Heart left ventricle (tissue), 16 donors: ENCODE data around the gene HRH2. TPM values are rescaled to one million over a fixed set of nuclear protein-coding genes. Genes with fewer than 3 reads are reported as not detected.

Source experiments
- ATAC-seq, 4 donors: fragments of 200-7000 bp; cut with Tn5 transposase; one replicate each; pipeline ENCODE4 v1.9.1; 2020 to 2022; ENCODE audit warnings: moderate library complexity in 4 of 4, mild to moderate bottlenecking in 3 of 4, moderate number of reproducible peaks in 1 of 4
- DNase-seq, 5 donors: peaks; one replicate each; pipeline ENCODE4 v3.0.0-alpha.2; 2020
- H3K27ac ChIP-seq, 12 donors: fragments of 200-600 bp; sonication (generic) in 4 of 12; one replicate each; pipeline versions ENCODE4 v1.5.0 to v1.8.0; 2016 to 2022; ENCODE audit warnings: mild to moderate bottlenecking in 2 of 12
- H3K27me3 ChIP-seq, 9 donors: fragments of 200-600 bp; sonication (generic) in 2 of 9; one replicate each; pipeline versions ENCODE4 v1.5.1 to v1.8.0; 2016 to 2022; ENCODE audit warnings: mild to moderate bottlenecking in 3 of 9
- H3K36me3 ChIP-seq, 9 donors: fragments of 200-600 bp; sonication (generic) in 2 of 9; one replicate each; pipeline versions ENCODE4 v1.5.0 to v1.8.0; 2018 to 2022; ENCODE audit warnings: mild to moderate bottlenecking in 2 of 9
- H3K4me1 ChIP-seq, 12 donors: fragments of 200-600 bp; sonication (generic) in 4 of 12; one replicate each; pipeline versions ENCODE4 v1.5.0 to v1.8.0; 2016 to 2022; ENCODE audit warnings: mild to moderate bottlenecking in 3 of 12
- H3K4me3 ChIP-seq, 12 donors: fragments of 200-600 bp; sonication (generic) in 4 of 12; one replicate each; pipeline versions ENCODE4 v1.5.0 to v1.8.0; 2017 to 2022; ENCODE audit warnings: mild to moderate bottlenecking in 9 of 12, moderate library complexity in 4 of 12
- H3K9me3 ChIP-seq, 12 donors: fragments of 200-600 bp; sonication (generic) in 4 of 12; one replicate each; pipeline versions ENCODE4 v1.5.0 to v1.8.0; 2016 to 2022; ENCODE audit warnings: mild to moderate bottlenecking in 1 of 12
- POLR2A ChIP-seq, 2 donors: fragments of 450-650 bp; IDR thresholded peaks; one replicate each; pipeline ENCODE4 v1.6.1; 2017; ENCODE audit warnings: antibody characterized with exemption in 2 of 2, mild to moderate bottlenecking in 2 of 2, moderate library complexity in 2 of 2
- WGBS, 4 donors: extraction: QIAGEN DNeasy Blood & Tissue Kit in 2 of 4; methylation state at CpG; one replicate each; pipeline versions ENCODE4 v1.1.5 to v1.1.7; 2013 to 2018; 5-methylcytosine and 5-hydroxymethylcytosine counted together
- intact Hi-C, 10 donors: fragments of 100-400 bp; cut with DNase I; formaldehyde crosslinking; loops; one replicate each; pipeline versions ENCODE4 v1.11.1 to v1.14.2; 2022
- polyA plus RNA-seq, 2 donors: library from polyadenylated mRNA; stranded (reverse); fragments of 200-250 nt; gene quantifications; one replicate each; pipeline ENCODE4 v1.2.3, GENCODE V29; 2013
- total RNA-seq, 9 donors: library from RNA; depleted of rRNA in 2 of 9; stranded (reverse); fragments of >200 nt in 2 of 9; fragmentation: NEBNext Ultra II Directional in 3 of 9; extraction: Animal tissue kit (Norgen Biotek cat#: 25700) in 3 of 9; gene quantifications; one replicate each; pipeline versions ENCODE4 v1.1.0 to v1.2.4, GENCODE V29; 2016 to 2023
- TF ChIP-seq, protein P1 (sequence below), 12 donors: fragments of 200-600 bp; sonication (generic) in 4 of 12; IDR thresholded peaks; one replicate each; pipeline versions ENCODE4 v1.5.0 to v1.8.0; 2018 to 2022; ENCODE audit warnings: antibody characterized with exemption in 12 of 12, mild to moderate bottlenecking in 5 of 12
- donor health status: ischemic (EF 13 %, LVEDD 7.1; RV severe dilation, severe dysfunction).
- donor health status: healthy with polysubstance abuse.
- donor health status: DM: no; HTN: yes; CAD: no.
- donor health status: DM: no; HTN: no; CAD: no.
- donor health status: ischemic (EF 25% LVEDD 6.9; RV normal size, moderate dysfunction).
- donor health status: ischemic (EF 25% LVEDD 5.7; RV mildly dilated, moderate dysfunction).
- donor health status: healthy.
- donor health status: DM: yes; HTN: yes; CAD: no.
- donor health status: ischemic (EF 35%, LVEDD 5.7; RV mildly dilated, moderate dysfunction).
- donor health status: nonischemic (EF 11% LVEDD 7.7; RV severe dilation, severe dysfunction).
- donor health status: DM: yes; HTN: yes; CAD: no.
- donor health status: PGD.
- donor health status: ischemic (EF 29% LVEDD 5.4; RV normal size, mild dysfunction).
- donor health status: nonischemic (EF 23%, LVEDD 6.1; RV moderate dilation, normal function).

HRH2 gene
- total and polyA plus RNA-seq, 11 donors = 26.0 to 66.0 (median 35.8) TPM

DNA sequence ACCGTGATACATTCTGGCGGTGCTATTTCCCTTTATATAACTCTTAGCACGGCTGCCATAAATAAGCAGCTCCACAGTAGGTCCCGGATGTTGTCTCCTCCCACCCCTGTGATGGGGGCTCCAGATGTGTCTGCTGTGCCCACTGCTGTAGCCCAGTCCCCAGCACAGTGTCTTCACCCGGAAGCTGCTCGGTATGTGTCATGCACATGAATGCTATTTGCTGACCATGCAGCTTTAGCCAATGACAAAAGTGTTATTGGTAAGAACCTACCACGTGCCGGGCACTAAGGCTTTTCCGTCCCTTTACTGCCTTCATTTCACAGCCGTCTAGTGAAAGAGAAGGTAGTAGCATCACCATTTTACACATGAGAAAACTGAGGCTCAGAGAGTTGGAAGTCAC is 20.2 kb downstream of the HRH2 start:
- Histone ChIP-seq H3K4me1 (peaks cover 0 to 80% (median 27%) of the 10 kb centered on the region in 12 donors), H3K27ac (peak overlapping the region in 7 of 12 donors; percentile 7 to 91 (median 19))
- 63 to 76% (median 66%) methylated on average over 10 of the region's 10 CpGs for WGBS, 4 donors

DNA sequence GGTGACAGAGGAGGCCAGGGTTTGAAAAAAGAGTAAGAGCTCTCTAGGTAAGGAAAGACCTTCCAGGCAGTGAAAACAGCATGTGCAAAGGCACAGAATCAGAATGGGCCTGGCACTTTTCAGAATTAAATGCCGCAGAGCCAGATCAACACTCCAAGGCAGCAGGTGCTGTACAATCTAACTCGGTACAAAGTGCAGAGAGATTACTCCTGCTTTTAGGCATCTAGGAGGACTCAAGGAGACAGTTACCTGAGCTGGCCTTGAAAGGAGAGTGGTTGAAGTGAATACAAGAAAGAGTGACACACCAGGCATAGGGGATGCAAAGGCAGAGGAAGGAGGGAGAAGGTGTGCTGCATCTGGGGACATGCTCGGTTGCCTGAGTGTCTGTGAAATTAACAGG is 21.5 kb downstream of the HRH2 start:
- DNase-seq (no peak), ATAC-seq (no peak)
- H3K27ac ChIP-seq = peak overlapping the region in 10 of 12 donors; percentile 68 to 91 (median 81)
- WGBS, 4 donors = 48 to 62% (median 58%) methylated on average over 3 of the region's 3 CpGs
- H3K27me3 ChIP-seq = no peaks in the 10 kb centered on the region
- peaks cover 0 to 79% (median 30%) of the 10 kb centered on the region in 12 donors for H3K4me1 ChIP-seq
- intact Hi-C loops = no loop called here
- no peak for TF ChIP-seq POLR2A (IDR thresholded peaks at IDR 0.05)
- TF ChIP-seq, protein P1, sequence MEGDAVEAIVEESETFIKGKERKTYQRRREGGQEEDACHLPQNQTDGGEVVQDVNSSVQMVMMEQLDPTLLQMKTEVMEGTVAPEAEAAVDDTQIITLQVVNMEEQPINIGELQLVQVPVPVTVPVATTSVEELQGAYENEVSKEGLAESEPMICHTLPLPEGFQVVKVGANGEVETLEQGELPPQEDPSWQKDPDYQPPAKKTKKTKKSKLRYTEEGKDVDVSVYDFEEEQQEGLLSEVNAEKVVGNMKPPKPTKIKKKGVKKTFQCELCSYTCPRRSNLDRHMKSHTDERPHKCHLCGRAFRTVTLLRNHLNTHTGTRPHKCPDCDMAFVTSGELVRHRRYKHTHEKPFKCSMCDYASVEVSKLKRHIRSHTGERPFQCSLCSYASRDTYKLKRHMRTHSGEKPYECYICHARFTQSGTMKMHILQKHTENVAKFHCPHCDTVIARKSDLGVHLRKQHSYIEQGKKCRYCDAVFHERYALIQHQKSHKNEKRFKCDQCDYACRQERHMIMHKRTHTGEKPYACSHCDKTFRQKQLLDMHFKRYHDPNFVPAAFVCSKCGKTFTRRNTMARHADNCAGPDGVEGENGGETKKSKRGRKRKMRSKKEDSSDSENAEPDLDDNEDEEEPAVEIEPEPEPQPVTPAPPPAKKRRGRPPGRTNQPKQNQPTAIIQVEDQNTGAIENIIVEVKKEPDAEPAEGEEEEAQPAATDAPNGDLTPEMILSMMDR (IDR thresholded peaks at IDR 0.05) = no peak
- no peak overlapping the region for H3K4me3 ChIP-seq
- no peaks in the 10 kb centered on the region for H3K9me3 ChIP-seq
- peaks cover 0 to 14% (median 0%) of the 10 kb centered on the region in 9 donors for H3K36me3 ChIP-seq

More for the DNA sequence above, 20.2 kb downstream of the HRH2 start:
- intact Hi-C loops = no loop called here
- Histone ChIP-seq H3K4me3 (no peak overlapping the region), H3K27me3 (no peaks in the 10 kb centered on the region), H3K36me3 (peaks cover 0 to 2% (median 0%) of the 10 kb centered on the region in 9 donors), H3K9me3 (no peaks in the 10 kb centered on the region)
- no peak for TF ChIP-seq POLR2A (IDR thresholded peaks at IDR 0.05)
- TF ChIP-seq, protein P1 (IDR thresholded peaks at IDR 0.05) = no peak
- DNase-seq (no peak), ATAC-seq (no peak)

DNA sequence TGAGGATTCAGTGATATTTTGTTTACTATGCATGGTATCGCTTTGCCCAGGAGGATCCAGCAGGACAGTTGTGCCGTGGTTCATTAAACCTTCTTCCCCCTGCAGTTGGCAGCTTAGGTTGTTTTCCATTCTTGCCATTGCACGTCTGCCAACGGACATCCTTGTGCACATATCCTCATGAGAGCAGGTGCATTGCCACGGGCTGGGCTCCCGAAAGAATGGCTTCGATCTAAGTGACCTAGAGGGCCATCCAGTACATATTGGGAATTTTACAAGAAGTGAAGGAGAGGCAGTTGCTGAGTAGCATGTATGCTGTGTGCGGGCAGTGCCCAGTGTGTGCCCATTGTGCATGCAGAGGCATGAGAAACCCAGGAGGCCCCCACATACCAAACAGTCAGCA is 22.1 kb downstream of the HRH2 start:
- H3K36me3 ChIP-seq = peaks cover 0 to 20% (median 0%) of the 10 kb centered on the region in 9 donors
- DNase-seq (no peak), ATAC-seq (peak; percentile 4 to 41 (median 34))
- H3K9me3 ChIP-seq = no peaks in the 10 kb centered on the region
- H3K4me1 ChIP-seq = peaks cover 0 to 85% (median 30%) of the 10 kb centered on the region in 12 donors
- no peak overlapping the region for H3K4me3 ChIP-seq
- no peaks in the 10 kb centered on the region for H3K27me3 ChIP-seq
- 52 to 73% (median 61%) methylated on average over 8 of the region's 8 CpGs for WGBS, 4 donors
- TF ChIP-seq POLR2A (IDR thresholded peaks at IDR 0.05) = no peak
- TF ChIP-seq, protein P1 (IDR thresholded peaks at IDR 0.05) = no peak
- peak overlapping the region in 11 of 12 donors; percentile 68 to 93 (median 83) for H3K27ac ChIP-seq
- intact Hi-C loops = loop anchor here in 3 of 10 donors (10.0 kb wide), 2 partner anchors 85 to 105 kb away; no protein-coding TSS in a partner anchor

DNA sequence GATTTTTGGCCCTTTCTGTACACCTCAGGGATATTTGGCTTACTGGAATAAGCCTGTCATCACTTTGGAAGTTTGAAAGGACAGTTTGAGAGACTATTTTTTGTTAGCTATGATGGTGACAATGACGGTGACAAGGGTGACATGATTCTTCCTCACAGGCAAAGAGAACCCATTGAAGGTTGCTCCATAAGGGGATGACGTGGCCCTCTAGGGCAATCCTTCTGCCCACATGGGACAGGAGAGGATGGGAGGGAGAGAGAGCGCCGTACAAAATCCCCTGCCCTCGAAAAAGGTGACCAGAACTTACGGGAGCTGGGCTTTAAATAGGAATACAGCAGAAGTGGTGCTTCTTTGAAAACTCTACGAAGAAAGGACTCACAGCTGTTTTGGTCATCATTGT is 22.6 kb downstream of the HRH2 start:
- peak overlapping the region; percentile 62 to 93 (median 81) for H3K27ac ChIP-seq
- H3K36me3 ChIP-seq = peaks cover 0 to 22% (median 0%) of the 10 kb centered on the region in 9 donors
- no peak overlapping the region for H3K4me3 ChIP-seq
- WGBS, 4 donors = 42 to 53% (median 47%) methylated on average over 7 of the region's 7 CpGs
- ATAC-seq (peak in 3 of 4 donors; percentile 18 to 37 (median 29)), DNase-seq (no peak)
- H3K27me3 ChIP-seq = no peaks in the 10 kb centered on the region
- intact Hi-C loops = loop anchor here in 3 of 10 donors (10.0 kb wide), 2 partner anchors 86 to 106 kb away; no protein-coding TSS in a partner anchor
- H3K4me1 ChIP-seq = peaks cover 0 to 82% (median 30%) of the 10 kb centered on the region in 12 donors
- TF ChIP-seq, protein P1 (IDR thresholded peaks at IDR 0.05) = no peak
- no peak for TF ChIP-seq POLR2A (IDR thresholded peaks at IDR 0.05)
- no peaks in the 10 kb centered on the region for H3K9me3 ChIP-seq
